Measurements from ENCODE around the gene TECRL. TPM values are rescaled to one million over a fixed set of nuclear protein-coding genes. Genes with fewer than 3 reads are reported as not detected.

TECRL gene
- total RNA-seq, 5 donors from 2014 or later (not counting 1 experiment from before 2014, with no cell fraction given) = not detected

DNA sequence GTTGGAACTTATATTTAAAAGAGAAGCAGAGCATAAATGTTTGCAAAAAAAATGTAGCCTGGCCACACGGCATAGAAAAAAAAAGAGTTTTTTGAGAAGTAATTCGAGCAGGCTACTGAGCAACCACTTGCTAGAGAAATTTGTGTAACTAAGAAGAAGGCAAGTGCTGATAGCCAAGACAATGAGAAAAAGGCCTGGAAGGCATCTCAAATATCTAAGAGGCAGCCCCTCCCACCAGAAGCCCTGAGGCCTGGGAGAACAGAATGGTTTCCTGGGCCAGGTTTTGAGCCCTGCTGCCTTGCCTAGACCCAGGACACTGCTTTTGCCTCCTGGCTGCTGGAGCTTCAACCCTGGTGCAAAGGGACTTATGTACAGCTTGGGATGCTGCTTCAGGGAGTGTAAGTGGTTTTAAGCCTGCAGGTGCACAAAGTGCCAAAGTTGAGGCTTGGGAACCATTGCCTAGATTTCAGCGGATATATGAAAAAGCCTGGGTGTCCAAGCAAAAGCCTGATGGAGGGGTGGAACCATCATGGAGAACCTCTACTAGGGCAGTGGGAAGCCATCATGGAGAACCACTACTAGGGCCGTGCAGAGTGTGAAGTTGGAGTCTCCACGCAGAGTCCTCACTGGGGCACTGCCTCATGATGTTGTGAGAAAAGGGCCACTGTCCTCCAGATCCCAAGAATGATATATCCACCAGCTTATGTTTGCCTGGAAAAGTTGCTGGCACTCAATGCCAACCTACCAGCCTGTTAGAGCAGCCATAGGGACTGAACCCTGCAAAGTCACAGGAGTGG, 9.7 kb downstream of the TECRL start:
- Mint-ChIP-seq H3K27ac (no peak overlapping the region), H3K4me3 (no peak overlapping the region), H3K9me3 (peaks cover 12 to 25% (median 24%) of the 10 kb centered on the region in 3 donors), H3K36me3 (no peaks in the 10 kb centered on the region), H3K4me1 (no peaks in the 10 kb centered on the region), H3K27me3 (no peaks in the 10 kb centered on the region)
- Histone ChIP-seq H3K4me3 (ENCODE audit: control insufficient read depth in 1 of 2, extremely low read depth in 1 of 2, low read length in 1 of 2) (no peak overlapping the region), H3K4me1 (ENCODE audit: control insufficient read depth in 1 of 2, extremely low read depth in 1 of 2, insufficient read depth in 2 of 2, low read length in 2 of 2) (no peaks in the 10 kb centered on the region), H3K27ac (ENCODE audit: low read length) (no peak overlapping the region), H3K36me3 (ENCODE audit: control insufficient read depth in 2 of 2, extremely low read depth in 1 of 2, insufficient read depth in 1 of 2, low read length in 1 of 2) (no peaks in the 10 kb centered on the region), H3K9me3 (no peaks in the 10 kb centered on the region), H3K27me3 (replicated peaks in 1 of 2; ENCODE audit: control insufficient read depth in 2 of 2, extremely low read depth in 1 of 2, insufficient read depth in 2 of 2, low read length in 1 of 2) (no peaks in the 10 kb centered on the region)
- CTCF ChIA-PET = no interaction called here
- POLR2A ChIA-PET = no interaction called here
- ATAC-seq (replicated peaks in 1 of 4) (no peak), DNase-seq (no peak)
- 87% methylated on average over 3 of the region's 5 CpGs for WGBS (ENCODE audit: insufficient coverage)

- H3K4me1 ChIP-seq (ENCODE audit: control insufficient read depth in 1 of 2, extremely low read depth in 1 of 2, insufficient read depth in 2 of 2, low read length in 2 of 2) = no peaks in the 10 kb centered on the region
- H3K27me3 Mint-ChIP-seq = no peaks in the 10 kb centered on the region
- no peak overlapping the region for H3K4me3 Mint-ChIP-seq
- no peaks in the 10 kb centered on the region for H3K36me3 ChIP-seq (ENCODE audit: control insufficient read depth in 2 of 2, extremely low read depth in 1 of 2, insufficient read depth in 1 of 2, low read length in 1 of 2)
- CTCF ChIA-PET = interaction anchor here in 1 of 2 donors (0.6 kb wide), 1 partner anchor 346 kb away, joined by 3 read pairs; no protein-coding TSS in a partner anchor
- ATAC-seq (replicated peaks in 1 of 4) (no peak), DNase-seq (no peak)
- H3K9me3 Mint-ChIP-seq = peaks cover 5 to 18% (median 10%) of the 10 kb centered on the region in 3 donors
- no peaks in the 10 kb centered on the region for H3K4me1 Mint-ChIP-seq
- POLR2A ChIA-PET = no interaction called here
- H3K27me3 ChIP-seq (replicated peaks in 1 of 2; ENCODE audit: control insufficient read depth in 2 of 2, extremely low read depth in 1 of 2, insufficient read depth in 2 of 2, low read length in 1 of 2) = no peaks in the 10 kb centered on the region
- no CpG with 5 or more reads among the region's 3 CpGs for WGBS (ENCODE audit: insufficient coverage)
- no peak overlapping the region for H3K27ac Mint-ChIP-seq
- no peaks in the 10 kb centered on the region for H3K36me3 Mint-ChIP-seq
- no peak overlapping the region for H3K27ac ChIP-seq (ENCODE audit: low read length)
- H3K4me3 ChIP-seq (ENCODE audit: control insufficient read depth in 1 of 2, extremely low read depth in 1 of 2, low read length in 1 of 2) = no peak overlapping the region
- no peaks in the 10 kb centered on the region for H3K9me3 ChIP-seq
Measured at GRCh38 chr4:64394469-64394868, 14.8 kb downstream of the TECRL start.

- ATAC-seq (replicated peaks in 1 of 4) (no peak), DNase-seq (no peak)
- ChIA-PET CTCF (no interaction called here), POLR2A (no interaction called here)
- Histone ChIP-seq H3K4me1 (ENCODE audit: control insufficient read depth in 1 of 2, extremely low read depth in 1 of 2, insufficient read depth in 2 of 2, low read length in 2 of 2) (no peaks in the 10 kb centered on the region), H3K36me3 (ENCODE audit: control insufficient read depth in 2 of 2, extremely low read depth in 1 of 2, insufficient read depth in 1 of 2, low read length in 1 of 2) (no peaks in the 10 kb centered on the region), H3K27ac (ENCODE audit: low read length) (no peak overlapping the region), H3K4me3 (ENCODE audit: control insufficient read depth in 1 of 2, extremely low read depth in 1 of 2, low read length in 1 of 2) (no peak overlapping the region), H3K9me3 (no peaks in the 10 kb centered on the region), H3K27me3 (replicated peaks in 1 of 2; ENCODE audit: control insufficient read depth in 2 of 2, extremely low read depth in 1 of 2, insufficient read depth in 2 of 2, low read length in 1 of 2) (no peaks in the 10 kb centered on the region)
- no peak overlapping the region for H3K4me3 Mint-ChIP-seq
- no peaks in the 10 kb centered on the region for H3K27me3 Mint-ChIP-seq
- H3K9me3 Mint-ChIP-seq = peaks cover 0 to 14% (median 8%) of the 10 kb centered on the region in 3 donors
- H3K36me3 Mint-ChIP-seq = no peaks in the 10 kb centered on the region
- H3K4me1 Mint-ChIP-seq = no peaks in the 10 kb centered on the region
- H3K27ac Mint-ChIP-seq = no peak overlapping the region
- no CpG with 5 or more reads among the region's 1 CpG for WGBS (ENCODE audit: insufficient coverage)
Measured at GRCh38 chr4:64388252-64388651, 21.0 kb downstream of the TECRL start.

DNA sequence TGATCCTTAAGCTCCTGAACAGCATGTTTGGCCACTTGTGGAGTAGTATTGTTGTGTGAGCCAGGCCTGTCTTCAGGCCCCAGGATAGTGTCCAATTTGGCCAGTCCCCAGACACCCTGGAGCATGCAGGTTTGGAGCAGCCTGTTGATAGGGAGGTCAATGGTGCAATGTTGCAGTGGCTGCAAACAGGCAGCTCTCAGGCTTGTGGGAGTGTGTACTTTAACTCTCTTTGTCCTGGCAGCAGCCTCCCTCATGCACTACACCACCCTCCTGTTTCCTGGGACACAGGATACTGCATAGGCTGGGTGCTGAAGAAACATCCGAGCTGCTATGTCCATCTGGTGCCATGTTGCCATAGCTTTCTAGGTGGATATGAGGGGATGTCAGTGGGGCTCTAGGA, 24.0 kb downstream of the TECRL start:
- no peaks in the 10 kb centered on the region for H3K4me1 Mint-ChIP-seq
- H3K36me3 Mint-ChIP-seq = no peaks in the 10 kb centered on the region
- no peak overlapping the region for H3K27ac ChIP-seq (ENCODE audit: low read length)
- ChIA-PET CTCF (no interaction called here), POLR2A (no interaction called here)
- H3K9me3 ChIP-seq = no peaks in the 10 kb centered on the region
- WGBS (ENCODE audit: insufficient coverage) = no CpG with 5 or more reads among the region's 1 CpG
- H3K27ac Mint-ChIP-seq = no peak overlapping the region
- no peak for DNase-seq
- peaks cover 5 to 16% (median 13%) of the 10 kb centered on the region in 3 donors for H3K9me3 Mint-ChIP-seq
- H3K27me3 ChIP-seq (replicated peaks in 1 of 2; ENCODE audit: control insufficient read depth in 2 of 2, extremely low read depth in 1 of 2, insufficient read depth in 2 of 2, low read length in 1 of 2) = no peaks in the 10 kb centered on the region
- H3K36me3 ChIP-seq (ENCODE audit: control insufficient read depth in 2 of 2, extremely low read depth in 1 of 2, insufficient read depth in 1 of 2, low read length in 1 of 2) = no peaks in the 10 kb centered on the region
- no peaks in the 10 kb centered on the region for H3K27me3 Mint-ChIP-seq
- no peak overlapping the region for H3K4me3 ChIP-seq (ENCODE audit: control insufficient read depth in 1 of 2, extremely low read depth in 1 of 2, low read length in 1 of 2)
- no peak overlapping the region for H3K4me3 Mint-ChIP-seq
- ATAC-seq (replicated peaks in 1 of 4) = no peak
- no peaks in the 10 kb centered on the region for H3K4me1 ChIP-seq (ENCODE audit: control insufficient read depth in 1 of 2, extremely low read depth in 1 of 2, insufficient read depth in 2 of 2, low read length in 2 of 2)

DNA sequence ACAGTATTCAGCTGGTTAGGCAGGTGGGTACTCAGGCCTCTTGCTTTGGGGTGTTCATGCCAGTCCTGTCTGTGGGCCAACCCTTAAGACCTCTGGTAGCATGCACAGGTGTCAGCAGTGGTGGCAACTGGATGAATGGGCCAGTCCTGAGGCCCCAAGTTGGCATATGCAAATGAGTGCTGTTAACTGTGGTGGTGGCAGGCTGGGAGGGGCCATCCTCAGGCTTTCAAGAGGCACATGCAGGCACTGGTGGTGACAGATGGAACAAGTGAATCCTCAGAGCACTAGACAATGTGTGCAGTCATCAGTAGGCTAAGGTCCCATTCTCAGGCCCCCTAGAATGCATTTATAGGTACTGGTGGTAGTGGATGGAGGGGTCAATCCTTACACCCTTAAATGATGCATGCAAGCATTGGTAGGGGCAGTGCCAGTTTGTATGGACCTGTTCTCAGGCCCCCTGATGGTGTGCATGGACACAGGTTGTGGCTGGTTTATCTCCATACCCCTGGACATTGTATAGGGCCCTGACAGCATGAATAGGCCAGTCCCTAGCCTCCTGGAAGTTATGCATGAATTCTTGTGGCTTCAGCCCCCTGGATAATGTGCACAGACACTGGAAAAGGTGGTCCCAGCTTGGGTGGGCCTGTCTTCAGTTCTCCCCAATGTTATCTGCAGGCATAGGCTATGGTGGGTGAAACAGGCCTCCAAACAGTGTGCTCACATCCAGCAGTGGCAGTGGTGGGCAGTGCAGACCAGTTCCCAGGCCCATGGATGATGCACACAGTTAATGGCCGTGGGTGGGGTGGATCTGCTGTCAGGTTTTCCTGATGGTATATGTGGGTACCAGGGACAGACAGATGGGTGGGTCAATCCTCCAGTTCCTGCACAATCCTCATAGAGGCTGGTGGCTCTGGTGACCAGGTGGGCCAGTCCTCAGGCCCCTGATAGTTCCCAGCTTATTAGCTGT, 24.7 kb downstream of the TECRL start:
- no peak overlapping the region for H3K4me3 Mint-ChIP-seq
- H3K4me3 ChIP-seq (ENCODE audit: control insufficient read depth in 1 of 2, extremely low read depth in 1 of 2, low read length in 1 of 2) = no peak overlapping the region
- WGBS (ENCODE audit: insufficient coverage) = no CpG with 5 or more reads among the region's 1 CpG

GRCh38 chr4:64368741-64369140, 40.5 kb downstream of the TECRL start:
- WGBS (ENCODE audit: insufficient coverage) = no CpG with 5 or more reads among the region's 1 CpG
- POLR2A ChIA-PET = no interaction called here

More for the DNA sequence above, 24.7 kb downstream of the TECRL start:
- H3K9me3 ChIP-seq = no peaks in the 10 kb centered on the region
- no peaks in the 10 kb centered on the region for H3K36me3 ChIP-seq (ENCODE audit: control insufficient read depth in 2 of 2, extremely low read depth in 1 of 2, insufficient read depth in 1 of 2, low read length in 1 of 2)
- H3K9me3 Mint-ChIP-seq = peaks cover 5 to 16% (median 14%) of the 10 kb centered on the region in 3 donors
- H3K27me3 ChIP-seq (replicated peaks in 1 of 2; ENCODE audit: control insufficient read depth in 2 of 2, extremely low read depth in 1 of 2, insufficient read depth in 2 of 2, low read length in 1 of 2) = no peaks in the 10 kb centered on the region
- H3K27ac Mint-ChIP-seq = no peak overlapping the region
- ChIA-PET CTCF (no interaction called here), POLR2A (no interaction called here)
- no peak overlapping the region for H3K27ac ChIP-seq (ENCODE audit: low read length)
- H3K4me1 Mint-ChIP-seq = no peaks in the 10 kb centered on the region
- ATAC-seq (replicated peaks in 1 of 4) (no peak), DNase-seq (no peak)
- no peaks in the 10 kb centered on the region for H3K4me1 ChIP-seq (ENCODE audit: control insufficient read depth in 1 of 2, extremely low read depth in 1 of 2, insufficient read depth in 2 of 2, low read length in 2 of 2)
- H3K36me3 Mint-ChIP-seq = no peaks in the 10 kb centered on the region
- no peaks in the 10 kb centered on the region for H3K27me3 Mint-ChIP-seq

More at GRCh38 chr4:64368741-64369140, 40.5 kb downstream of the TECRL start:
- Mint-ChIP-seq H3K9me3 (peaks cover 13 to 29% (median 24%) of the 10 kb centered on the region in 3 donors), H3K36me3 (no peaks in the 10 kb centered on the region), H3K27me3 (no peaks in the 10 kb centered on the region), H3K4me1 (no peaks in the 10 kb centered on the region), H3K27ac (no peak overlapping the region), H3K4me3 (no peak overlapping the region)
- no peaks in the 10 kb centered on the region for H3K27me3 ChIP-seq (replicated peaks in 1 of 2; ENCODE audit: control insufficient read depth in 2 of 2, extremely low read depth in 1 of 2, insufficient read depth in 2 of 2, low read length in 1 of 2)
- DNase-seq (no peak), ATAC-seq (replicated peaks in 1 of 4) (no peak)
- no peak overlapping the region for H3K27ac ChIP-seq (ENCODE audit: low read length)
- H3K4me1 ChIP-seq (ENCODE audit: control insufficient read depth in 1 of 2, extremely low read depth in 1 of 2, insufficient read depth in 2 of 2, low read length in 2 of 2) = no peaks in the 10 kb centered on the region
- CTCF ChIA-PET = no interaction called here
- no peaks in the 10 kb centered on the region for H3K36me3 ChIP-seq (ENCODE audit: control insufficient read depth in 2 of 2, extremely low read depth in 1 of 2, insufficient read depth in 1 of 2, low read length in 1 of 2)
- H3K9me3 ChIP-seq = peaks cover 2% of the 10 kb centered on the region
- no peak overlapping the region for H3K4me3 ChIP-seq (ENCODE audit: control insufficient read depth in 1 of 2, extremely low read depth in 1 of 2, low read length in 1 of 2)

All from T-cell (primary cell).